DMS53 treated with DMSO at 0.1 percent for 48 hours (cell line): Measurements from ENCODE around the gene C7.
"Not testable (repeated sequence)": the region's sequence is repeated elsewhere in the genome, so short reads cannot be mapped to it uniquely, and the experiment has no call there.

Experiments used
- DNase-seq: peaks from one replicate; lab custom pipeline; 2025; ENCODE audit not compliant: unreplicated experiment; lab: John Stamatoyannopoulos, UW

C7 gene

DNA sequence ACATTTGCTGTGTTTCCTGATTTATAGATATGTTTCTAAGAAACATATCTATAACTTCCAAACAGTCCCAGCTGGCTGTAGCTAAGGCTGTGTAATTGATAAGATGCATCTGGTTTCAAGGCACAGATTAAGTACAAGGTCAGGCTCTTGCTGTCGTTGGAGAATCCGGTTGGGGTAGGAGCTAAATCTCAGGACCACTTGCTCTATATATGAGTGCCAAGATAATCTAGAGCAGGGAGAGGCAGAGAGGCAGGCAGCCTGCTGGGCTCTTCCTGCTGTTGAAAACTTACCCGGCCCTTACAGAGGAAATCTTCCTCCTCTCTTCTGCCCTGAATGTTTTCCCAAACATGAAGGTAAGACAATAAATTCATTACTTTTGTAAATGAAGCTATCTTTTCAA, at the start of gene C7:
C7 (plus strand) TSS at position 234 of the 400 bp plus-strand sequence; CDS start at position 348, 114 bp downstream.
- no peak for DNase-seq

DNA sequence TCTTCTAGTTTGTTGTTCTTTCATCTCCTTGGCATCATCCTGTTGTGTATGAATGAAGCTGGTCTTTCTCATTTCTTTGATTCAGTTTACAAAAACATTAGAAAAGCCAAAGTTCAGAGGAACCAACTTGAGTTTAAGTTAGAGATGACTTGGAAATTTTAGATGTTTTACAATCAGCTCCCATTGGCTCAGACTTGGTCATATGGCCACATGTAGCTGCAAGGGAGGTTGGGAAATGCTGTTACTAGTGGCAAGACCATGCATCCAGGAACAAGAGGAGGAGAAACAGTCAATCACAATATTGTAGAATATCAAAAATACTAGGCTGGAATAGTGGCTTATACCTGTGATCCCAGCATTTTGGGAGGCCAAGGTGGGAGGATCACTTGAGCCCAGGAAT, 48.6 kb upstream of the C7 start:
- no peak for DNase-seq

DNA sequence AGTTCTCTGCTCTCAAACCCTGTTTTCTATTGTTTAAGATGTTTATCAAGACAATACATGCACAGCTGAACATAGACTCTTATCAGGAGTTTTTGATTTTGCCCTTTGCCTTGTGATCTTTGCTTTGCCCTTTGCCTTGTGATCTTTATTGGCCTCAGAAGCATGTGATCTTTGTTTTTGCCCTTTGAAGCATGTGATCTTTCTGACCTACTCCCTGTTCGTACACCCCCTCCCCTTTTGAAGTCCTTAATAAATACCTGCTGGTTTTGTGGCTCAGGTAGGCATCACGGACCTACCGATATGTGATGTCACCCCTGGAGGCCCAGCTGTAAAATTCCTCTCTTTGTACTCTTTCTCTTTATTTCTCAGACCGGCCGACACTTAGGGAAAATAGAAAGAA, 44.3 kb upstream of the C7 start:
- not testable (repeated sequence) for DNase-seq

DNA sequence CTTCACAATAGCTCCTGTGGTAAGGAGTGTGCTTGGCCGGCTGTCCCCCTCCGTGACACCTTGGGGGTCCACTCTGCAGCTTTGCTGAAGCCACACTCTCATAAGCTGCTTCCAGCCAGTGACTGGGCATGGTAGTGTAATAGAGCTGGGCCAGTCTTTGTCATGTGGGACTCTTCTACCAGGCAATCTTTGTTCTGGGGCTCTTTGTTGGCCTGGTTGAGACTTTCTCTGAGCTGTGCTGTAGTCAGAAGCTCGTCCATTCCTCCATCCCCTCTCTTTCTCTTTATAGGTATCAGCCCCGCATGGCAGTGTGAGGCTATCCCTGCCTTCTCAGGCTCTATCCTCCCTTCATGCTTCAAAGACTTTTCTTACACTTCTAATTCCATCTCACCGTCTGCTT, 42.5 kb upstream of the C7 start:
- DNase-seq, result no peak

DNA sequence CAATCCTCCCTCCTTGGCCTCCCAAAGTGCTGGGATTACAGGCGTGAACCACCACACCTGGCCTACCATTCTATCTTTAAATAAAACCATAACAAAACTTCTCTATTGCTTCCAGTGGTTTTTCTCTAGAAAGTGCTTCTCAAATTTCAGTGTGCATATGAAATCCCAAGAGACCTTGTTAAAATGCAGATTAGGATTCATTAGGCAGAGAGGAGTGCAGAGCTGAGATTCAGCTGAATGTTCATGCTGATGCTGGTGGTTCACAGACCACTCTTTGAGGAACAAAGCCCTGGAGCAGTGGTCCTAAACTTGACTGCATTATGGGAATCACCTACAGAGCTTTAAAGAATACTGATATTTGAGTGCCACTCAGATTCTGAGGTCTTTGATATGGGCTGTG, 39.9 kb upstream of the C7 start:
- DNase-seq, result no peak

DNA sequence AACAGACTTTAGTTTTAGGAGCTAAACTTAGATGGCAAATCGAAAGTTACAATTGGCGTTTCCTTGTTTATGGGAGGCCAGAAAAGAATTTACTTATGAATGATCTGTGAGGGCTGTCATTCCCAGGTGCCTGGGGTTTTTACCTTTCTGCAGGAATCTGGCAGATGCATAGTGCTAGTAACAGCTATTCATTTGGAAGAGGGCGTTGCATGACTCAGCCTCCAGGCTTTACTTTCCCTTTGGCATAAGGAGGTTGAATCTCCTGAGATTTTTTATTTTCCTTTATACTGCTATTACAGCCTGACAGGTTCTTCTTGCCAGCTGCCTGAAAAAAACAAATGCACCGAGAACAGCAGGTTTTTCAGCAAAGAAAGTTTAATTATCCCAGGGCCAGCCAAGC, 38.1 kb upstream of the C7 start:
- DNase-seq, result no peak

DNA sequence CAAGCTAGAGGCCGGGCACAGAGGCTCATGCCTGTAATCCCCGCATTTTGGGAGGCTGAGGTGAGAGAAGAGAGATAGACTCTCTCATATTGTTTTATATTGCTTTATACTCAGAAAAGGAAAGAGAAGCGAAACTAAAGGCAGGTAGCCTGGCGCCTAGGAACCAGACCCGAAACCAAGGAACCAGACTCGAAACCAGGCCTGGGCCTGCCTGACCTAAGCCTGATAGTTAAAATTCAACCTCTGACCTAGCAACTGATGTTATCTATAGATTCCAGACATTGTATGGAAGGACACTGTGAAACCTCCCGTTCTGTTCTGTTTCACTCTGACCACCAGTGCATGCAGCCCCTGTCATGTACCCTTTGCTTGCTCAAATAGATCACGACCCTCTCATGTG, 37.0 kb upstream of the C7 start:
- not testable (repeated sequence) for DNase-seq

DNA sequence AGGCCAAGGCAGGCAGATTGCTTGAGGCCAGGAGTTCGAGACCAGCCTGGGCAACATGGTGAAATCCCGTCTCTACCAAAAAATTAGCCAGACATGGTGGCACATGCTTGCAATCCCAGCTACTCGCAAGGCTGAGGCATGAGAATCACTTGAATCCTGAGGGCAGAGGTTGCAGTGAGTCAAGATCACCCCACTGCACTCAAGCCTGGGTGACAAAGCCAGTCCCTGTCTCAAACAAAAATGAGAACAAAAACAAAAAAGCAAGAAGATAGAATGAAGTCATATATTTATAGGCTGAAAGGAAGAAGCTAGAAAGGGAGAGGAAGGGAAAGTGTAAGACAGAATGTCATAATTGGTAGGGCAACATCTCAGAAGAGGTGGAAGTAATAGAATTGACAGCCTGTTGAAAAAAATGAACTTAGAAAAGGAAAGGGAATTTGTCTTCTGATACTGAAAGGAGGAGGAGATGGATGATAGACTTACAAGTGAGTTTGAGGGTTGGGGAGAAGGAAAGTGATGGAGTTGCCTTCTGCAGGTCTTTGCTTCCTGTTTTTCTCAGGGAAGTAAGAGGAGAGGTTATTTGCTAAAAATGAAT, 35.9 kb upstream of the C7 start:
- DNase-seq, result no peak

DNA sequence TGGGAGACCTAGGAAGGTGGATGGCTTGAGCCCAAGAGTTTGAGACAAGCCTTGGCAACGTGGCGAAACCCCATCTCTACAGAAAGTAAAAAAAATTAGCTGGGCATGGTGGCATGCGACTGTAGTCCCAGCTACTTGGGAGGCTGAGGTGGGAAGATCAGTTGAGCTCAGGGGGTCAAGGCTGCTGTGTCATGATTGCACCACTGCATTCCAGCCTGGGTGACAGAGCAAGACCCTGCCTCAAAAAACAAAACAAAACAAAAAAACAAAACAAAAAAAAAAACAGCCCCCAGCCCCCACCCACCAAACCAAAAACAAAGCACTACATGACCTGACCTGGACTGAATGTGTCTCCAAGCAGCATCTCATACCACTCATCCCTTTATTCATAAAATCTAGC, 33.3 kb upstream of the C7 start:
- DNase-seq, result no peak

DNA sequence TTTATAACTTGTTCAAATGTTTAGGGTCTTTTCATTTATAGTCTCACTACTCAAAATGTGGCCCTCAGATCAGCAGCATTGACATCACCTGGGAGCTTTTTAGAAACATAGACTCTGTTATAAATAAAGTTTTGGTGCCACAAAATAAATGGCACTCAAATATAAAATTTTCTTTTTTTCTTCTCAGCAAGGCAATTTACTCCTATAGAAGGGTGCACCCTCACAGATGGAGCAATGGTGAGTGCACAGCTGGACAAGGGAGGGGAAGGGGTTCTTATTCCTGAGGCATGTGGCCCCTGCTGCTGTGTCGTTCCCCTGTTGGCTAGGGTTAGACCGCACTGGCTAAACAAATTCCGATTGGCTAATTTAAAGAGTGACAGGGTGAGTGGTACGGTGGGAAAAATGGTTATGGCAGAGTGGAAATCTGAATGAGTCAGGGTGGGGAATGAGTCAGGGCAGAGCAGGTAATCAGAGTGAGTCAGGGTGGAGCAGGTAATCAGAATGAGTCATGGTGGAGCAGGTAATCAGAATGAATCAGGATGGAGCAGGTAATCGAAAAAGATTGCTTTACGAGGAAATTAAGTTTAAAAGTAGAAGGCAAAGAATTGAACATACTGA, 31.8 kb upstream of the C7 start:
- DNase-seq, result no peak

DNA sequence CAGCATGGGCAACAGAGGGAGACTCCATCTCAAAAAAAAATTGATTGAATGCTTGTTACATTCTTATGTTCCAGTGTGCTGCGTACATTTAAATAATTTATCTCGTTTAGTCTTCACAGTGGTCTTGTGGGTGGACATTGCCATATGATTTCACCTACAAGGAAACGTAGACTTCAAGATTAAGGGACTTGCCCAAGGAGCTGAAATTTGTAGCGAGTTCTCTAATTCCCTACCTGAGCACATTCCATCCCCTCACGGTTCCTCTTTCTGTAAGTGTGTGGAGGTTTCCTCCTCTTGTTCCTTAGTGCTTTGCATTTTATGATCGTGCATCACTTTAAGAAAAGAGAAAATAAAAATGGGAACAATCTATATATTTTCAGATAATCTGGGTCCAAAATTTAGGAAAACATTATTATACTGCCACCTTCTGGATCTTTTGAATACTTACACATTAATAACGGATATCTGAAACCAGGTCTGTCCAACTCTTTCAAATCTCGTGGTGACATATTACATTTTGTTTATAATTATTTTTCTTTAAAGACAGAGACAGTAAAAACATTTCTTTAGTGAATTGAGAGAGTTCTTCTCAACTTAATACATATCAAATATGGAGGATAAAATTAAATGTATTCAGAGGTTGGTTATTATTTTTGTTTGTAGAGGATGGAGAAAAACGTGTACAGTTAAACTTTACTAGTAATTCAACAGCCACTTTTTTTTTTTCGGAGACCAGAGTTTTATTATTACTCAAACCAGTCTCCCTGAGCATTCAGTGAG, 29.9 kb upstream of the C7 start:
- peak; percentile 35 for DNase-seq

DNA sequence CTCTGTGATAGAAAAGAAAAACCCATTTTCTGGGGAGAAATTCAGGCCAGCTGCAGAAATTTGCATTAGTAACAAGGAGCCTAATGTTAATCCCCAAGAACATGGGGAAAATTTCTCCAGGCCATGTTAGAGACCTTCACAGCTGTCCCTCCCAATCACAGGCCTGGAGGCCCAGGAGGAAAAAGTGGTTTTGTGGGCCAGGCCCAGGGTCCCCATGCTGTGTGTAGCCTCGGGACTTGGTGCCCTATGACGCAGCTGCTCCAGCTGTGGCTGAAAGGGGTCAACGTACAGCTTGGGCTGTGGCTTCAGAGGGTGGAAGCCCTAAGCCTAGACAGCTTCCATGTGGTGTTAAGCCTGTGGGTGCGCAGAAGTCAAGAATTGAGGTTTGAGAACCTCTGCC, 27.0 kb upstream of the C7 start:
- DNase-seq, result no peak

DNA sequence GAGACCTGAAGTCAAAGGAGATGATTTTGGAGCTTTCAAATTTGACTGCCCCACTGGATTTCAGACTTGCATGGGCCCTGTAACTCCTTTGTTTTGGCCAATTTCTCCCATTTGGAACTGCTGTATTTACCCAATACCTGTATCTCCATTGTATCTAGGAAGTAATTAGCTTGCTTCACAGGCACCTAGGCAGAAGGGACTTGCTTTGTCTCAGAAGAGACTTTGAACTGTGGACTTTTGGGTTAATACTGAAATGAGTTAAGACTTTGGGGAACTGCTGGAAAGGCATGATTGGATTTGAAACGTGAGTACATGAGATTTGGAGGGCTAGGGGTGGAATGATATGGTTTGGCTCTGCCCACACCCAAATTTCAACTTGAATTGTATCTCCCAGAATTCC, 26.2 kb upstream of the C7 start:
- DNase-seq, result not testable (repeated sequence)

DNA sequence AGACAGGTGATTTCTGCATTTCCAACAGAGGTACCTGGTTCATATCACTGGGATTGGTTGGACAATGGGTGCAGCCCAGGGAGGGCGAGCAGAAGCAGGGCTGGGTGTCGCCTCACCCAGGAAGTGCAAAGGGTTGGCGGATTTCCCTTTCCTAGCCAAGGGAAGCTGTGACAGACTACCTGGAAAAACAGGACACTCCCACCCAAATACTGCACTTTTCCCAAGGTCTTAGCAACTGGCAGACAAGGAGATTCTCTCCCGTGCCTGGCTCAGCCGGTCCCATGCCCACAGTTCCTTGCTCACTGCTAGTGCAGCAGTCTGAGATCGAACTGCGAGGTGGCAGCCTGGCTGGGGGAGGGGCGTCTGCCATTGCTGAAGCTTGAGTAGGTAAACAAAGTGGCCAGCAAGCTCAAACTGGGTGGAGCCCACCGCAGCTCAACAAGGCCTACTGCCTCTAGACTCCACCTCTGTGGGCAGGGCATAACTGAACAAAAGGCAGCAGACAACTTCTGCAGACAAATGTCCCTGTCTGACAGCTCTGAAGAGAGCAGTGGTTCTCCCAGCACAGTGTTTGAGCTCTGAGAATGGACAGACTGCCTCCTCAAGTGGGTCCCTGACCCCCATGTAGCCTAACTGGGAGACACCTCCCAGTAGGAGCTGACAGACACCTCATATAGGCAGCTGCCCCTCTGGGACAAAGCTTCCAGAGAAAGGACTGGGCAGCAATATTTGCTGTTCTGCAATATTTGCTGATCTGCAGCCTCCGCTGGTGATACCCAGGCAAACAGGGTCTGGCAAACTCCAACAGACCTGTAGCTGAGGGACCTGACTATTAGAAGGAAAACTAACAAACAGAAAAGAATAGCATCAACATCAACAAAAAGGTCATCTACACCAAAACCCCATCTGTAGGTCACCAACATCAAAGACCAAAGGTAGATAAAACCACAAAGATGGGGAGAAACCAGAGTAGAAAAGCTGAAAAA, 13.6 kb upstream of the C7 start:
- not testable (repeated sequence) for DNase-seq

DNA sequence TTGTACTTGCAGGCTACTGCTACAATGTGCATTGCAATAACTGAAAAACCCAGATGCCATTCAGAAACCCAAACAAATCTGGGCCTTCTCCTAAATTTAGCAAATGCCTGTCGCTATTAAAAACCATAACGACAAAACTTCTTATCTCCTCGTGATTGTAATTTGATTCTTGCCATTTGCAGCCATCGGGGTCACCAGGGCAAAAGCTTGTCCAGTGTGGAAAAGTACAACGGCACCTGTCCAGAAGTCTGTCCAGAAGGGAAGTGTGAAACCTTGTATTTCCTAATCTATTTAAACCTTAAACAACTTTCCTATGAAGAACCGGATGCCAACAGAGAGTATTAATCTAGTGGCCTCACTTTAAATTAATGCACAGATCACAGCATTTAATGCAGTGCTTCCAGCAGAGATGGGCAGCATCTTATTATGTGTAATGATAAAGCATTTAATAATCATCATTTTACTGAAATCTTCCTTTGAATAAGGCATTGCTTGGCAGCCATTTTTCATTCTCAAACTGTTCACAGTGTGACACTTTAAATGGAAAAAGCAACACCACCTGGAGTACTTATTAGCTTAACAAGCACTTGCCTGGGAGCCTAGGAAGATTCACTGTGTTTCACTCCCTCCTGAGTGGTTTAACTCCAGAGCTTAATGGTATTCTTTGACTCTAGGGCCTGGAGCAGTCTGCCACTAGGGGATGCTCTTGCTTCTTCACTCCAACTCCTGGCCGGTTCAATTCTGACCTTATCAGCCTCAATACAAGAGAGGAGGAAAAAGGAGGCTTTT, 4.9 kb upstream of the C7 start:
- DNase-seq, result peak; percentile 30

DNA sequence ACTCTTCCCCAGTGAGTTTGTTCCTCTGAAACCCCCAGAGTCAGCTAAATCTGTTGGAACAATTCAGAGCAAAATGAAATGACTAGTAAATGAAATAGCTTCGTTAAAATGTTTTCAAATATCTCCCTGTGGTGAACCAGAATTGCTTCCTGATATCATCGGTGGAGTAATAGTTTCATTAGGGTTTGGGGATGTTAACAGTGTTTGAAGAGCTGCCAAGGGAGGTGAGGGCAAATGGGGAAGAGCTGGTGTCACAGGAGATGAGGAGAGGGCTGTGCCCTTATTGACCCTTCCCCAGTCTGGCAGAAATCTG, 4.3 kb upstream of the C7 start:
- no peak for DNase-seq

DNA sequence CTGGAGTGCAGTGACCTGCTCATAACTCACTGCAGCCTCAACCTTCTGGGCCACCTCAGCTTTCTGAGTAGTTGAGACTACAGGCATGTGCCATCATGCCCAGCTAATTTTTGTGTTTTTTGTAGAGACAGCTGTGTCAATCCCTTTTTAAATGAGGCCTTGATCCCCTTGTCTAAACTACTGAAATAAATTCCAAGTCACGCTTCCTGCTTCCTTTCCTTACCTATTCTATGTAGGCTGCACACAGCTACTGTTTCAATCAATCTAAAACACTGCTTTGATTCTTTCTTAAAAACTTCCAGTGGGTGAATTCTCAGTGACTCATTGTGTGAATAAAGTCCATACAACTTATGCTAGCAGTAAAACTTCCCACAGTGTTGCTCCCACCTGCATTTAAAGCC, 2.9 kb upstream of the C7 start:
- DNase-seq, result no peak

DNA sequence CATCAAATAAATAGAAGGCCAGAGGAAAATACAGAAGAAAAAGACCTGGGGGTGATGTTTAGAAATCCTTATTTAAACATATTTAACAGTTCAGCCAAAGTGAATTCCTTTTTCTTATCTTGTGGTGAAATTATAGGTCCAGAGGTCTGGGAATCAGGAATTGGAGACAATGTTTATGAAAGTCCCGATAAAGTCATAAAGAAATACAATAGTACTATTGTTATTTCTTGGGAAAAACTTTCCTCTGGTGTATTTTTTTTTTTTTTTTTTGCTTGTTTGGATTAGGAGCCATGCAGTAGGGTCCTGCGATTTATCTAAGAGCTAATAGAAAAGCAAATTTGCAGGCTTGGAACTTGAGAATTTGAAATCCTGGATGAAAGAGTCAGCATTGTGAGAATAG, 426 bp downstream of the C7 start:
- no peak for DNase-seq

DNA sequence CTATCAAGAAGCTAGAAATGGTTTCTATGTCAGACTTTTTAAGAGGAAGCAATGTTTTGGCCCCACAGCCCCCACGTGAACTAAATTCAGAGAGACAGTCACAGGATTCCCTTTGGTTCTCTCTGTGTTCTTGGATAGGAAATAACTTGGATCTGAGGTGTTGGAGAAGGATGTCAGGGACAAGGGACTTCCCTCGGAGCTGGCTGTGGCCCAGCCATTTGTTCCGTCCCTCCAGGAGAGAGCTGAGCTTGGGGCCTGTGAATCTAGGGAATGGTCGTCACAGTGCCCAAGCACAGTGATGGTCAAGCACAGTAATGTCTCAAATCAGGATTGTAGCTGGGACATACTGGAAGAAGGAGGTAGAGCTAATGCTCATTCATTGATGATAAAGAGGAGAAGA, 2.0 kb downstream of the C7 start:
- DNase-seq, result no peak

DNA sequence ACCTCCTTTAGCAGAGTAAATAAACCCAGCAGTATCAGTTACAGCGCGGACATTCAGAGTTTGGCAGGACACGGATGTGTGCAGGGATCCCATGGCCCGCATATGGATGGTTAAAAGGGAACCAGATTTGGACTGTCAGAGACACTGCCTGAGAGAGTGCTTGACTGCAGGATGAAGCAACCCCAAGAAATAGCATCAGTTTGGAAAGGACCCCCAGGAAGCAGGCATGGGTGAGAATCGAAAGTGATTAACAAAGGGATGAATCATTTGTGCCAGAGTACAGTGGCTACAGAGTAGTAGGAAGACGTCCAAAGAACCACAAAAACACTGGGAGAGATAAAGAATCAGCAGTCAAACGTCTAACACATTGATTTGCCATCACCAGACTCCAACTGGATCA, 5.5 kb downstream of the C7 start:
- DNase-seq, result no peak
